NB4 (cell line): Measurements from ENCODE around the gene CYP11A1.

Experiments
- POLR2A ChIP-seq: IDR thresholded peaks from 2 replicates; pipeline ENCODE4 v1.6.1; 2011; ENCODE audit warnings: mild to moderate bottlenecking; ENCODE audit not compliant: insufficient read length; ENCODE audit errors: extremely low read depth
- TF ChIP-seq, protein P1 (sequence below): IDR thresholded peaks from one replicate; pipeline ENCODE4 v1.5.1; 2012; ENCODE audit warnings: low read depth, low read length

DNA sequence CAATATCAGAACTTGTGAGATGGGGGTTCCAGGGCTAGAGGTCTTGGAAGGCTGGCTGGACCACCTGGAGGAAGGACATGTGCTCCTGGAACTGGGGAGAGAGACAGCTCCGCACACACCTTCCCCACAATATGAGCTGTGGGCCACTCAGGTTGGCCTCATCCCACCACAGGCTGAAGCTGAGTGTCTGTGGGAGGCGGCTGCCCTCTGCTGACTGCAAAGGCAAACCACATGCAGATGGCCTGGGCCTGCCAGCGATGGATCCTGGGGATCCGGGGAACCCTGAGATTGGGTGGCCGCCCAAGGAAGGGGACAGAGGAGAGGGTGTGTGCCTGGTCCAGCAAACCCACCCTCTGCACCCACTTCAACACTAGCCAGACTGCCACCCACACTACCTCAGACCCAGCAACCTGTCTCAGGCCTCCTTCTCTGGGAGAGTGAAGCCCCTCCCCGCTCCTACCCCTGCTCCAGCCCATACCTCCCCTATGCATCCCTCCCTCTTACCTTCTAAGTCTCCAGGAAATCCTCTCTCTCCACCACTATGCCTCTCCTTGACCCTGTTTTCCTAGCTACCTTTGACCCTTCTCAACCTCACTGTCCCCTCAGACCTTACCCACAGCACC, 44.8 kb downstream of the CYP11A1 start:
- TF ChIP-seq, protein P1, sequence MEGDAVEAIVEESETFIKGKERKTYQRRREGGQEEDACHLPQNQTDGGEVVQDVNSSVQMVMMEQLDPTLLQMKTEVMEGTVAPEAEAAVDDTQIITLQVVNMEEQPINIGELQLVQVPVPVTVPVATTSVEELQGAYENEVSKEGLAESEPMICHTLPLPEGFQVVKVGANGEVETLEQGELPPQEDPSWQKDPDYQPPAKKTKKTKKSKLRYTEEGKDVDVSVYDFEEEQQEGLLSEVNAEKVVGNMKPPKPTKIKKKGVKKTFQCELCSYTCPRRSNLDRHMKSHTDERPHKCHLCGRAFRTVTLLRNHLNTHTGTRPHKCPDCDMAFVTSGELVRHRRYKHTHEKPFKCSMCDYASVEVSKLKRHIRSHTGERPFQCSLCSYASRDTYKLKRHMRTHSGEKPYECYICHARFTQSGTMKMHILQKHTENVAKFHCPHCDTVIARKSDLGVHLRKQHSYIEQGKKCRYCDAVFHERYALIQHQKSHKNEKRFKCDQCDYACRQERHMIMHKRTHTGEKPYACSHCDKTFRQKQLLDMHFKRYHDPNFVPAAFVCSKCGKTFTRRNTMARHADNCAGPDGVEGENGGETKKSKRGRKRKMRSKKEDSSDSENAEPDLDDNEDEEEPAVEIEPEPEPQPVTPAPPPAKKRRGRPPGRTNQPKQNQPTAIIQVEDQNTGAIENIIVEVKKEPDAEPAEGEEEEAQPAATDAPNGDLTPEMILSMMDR, result peak; percentile 90
- TF ChIP-seq POLR2A, result no peak
